K562 (cell line): ENCODE measurements around the gene SHISA7. TPM values are rescaled to one million over a fixed set of nuclear protein-coding genes. Genes with fewer than 3 reads are reported as not detected.

Experiments used
- ATAC-seq: fragments of 200-7000 bp; cut with Tn5 transposase; 3 replicates; pipeline ENCODE4 v1.9.1; 2020; ENCODE audit warnings: moderate library complexity
- BruUV-seq: library from RNA; stranded (reverse); fragments of 400-500 nt; replicated peaks from 2 replicates; lab custom pipeline; 2021; lab: Mats Ljungman, UMichigan
- CTCF ChIA-PET: fragments of 300-600 bp; formaldehyde crosslinking; extraction: SDS; loops from one replicate; lab custom pipeline; 2021; ENCODE audit warnings: low intra/inter-chr PET ratio; lab: Yijun Ruan, JAX
- POLR2A ChIA-PET: fragments of 300-600, 350-650 bp; sonication (Branson Sonifier 250); formaldehyde crosslinking; extraction: SDS; loops from one replicate; lab custom pipeline; 2021; ENCODE audit warnings: antibody characterized with exemption, inconsistent platforms; lab: Yijun Ruan, JAX
- DNase-seq, 4 experiments: peaks; one replicate each; pipeline versions ENCODE4 v3.0.0 to v3.0.0-alpha.2; 2011 to 2018; ENCODE audit warnings: low spot score in 3 of 4, mixed read lengths in 3 of 4; ENCODE audit errors: extremely low read depth in 1 of 4
- FAIRE-seq: peaks from 2 replicates; lab custom pipeline; 2011; peaks lifted over from hg19 to GRCh38; lab: Jason Lieb, UNC
- H2AFZ ChIP-seq: 2 replicates; pipeline ENCODE4 v1.6.0; 2011; ENCODE audit warnings: low read depth, low read length, control low read depth, inconsistent platforms
- H3K27ac ChIP-seq: fragments of 200-600 bp; 3 replicates; pipeline ENCODE4 v1.8.0; 2011; ENCODE audit warnings: low read depth, mild to moderate bottlenecking, control low read depth, inconsistent platforms, low read length, moderate library complexity, mixed read lengths; ENCODE audit errors: extremely low read depth
- H3K27me3 ChIP-seq, 2 experiments: fragments of 300-600 bp in 1 of 2; 2 replicates in 1 of 2; 3 replicates in 1 of 2; pipeline versions ENCODE4 v1.6.0 to v1.8.0; 2011; ENCODE audit warnings: inconsistent platforms in 2 of 2, low read length in 2 of 2, mild to moderate bottlenecking in 1 of 2, mixed read lengths in 1 of 2, moderate library complexity in 1 of 2; ENCODE audit not compliant: control insufficient read depth in 2 of 2, insufficient read depth in 2 of 2
- H3K36me3 ChIP-seq: fragments of 300-600 bp; 3 replicates; pipeline ENCODE4 v1.8.0; 2011; ENCODE audit warnings: mild to moderate bottlenecking, low read length, inconsistent platforms; ENCODE audit not compliant: control insufficient read depth, insufficient read depth
- H3K4me1 ChIP-seq, 2 experiments: fragments of 200-600 bp in 1 of 2; replicated peaks in 1 of 2; 2 replicates in 1 of 2; 3 replicates in 1 of 2; pipeline versions ENCODE4 v1.5.1 to v1.8.0; 2011; ENCODE audit warnings: inconsistent platforms in 2 of 2, low read length in 2 of 2, mild to moderate bottlenecking in 1 of 2, mixed read lengths in 1 of 2, moderate library complexity in 1 of 2; ENCODE audit not compliant: control insufficient read depth in 2 of 2, insufficient read depth in 2 of 2
- H3K4me2 ChIP-seq: 2 replicates; pipeline ENCODE4 v1.6.1; 2011; ENCODE audit warnings: low read length, control low read depth, inconsistent platforms, mixed read lengths; ENCODE audit not compliant: insufficient read depth
- H3K4me3 ChIP-seq: fragments of 200-600 bp; sonication (generic), shearing (Covaris generic); 2 replicates; pipeline ENCODE4 v1.5.1; 2016; ENCODE audit warnings: control low read depth, inconsistent platforms
- H3K79me2 ChIP-seq: fragments of 200-600 bp; 3 replicates; pipeline ENCODE4 v1.8.0; 2011; ENCODE audit warnings: low read length, inconsistent platforms; ENCODE audit not compliant: control insufficient read depth, insufficient read depth
- H3K9ac ChIP-seq, 2 experiments: 2 replicates each; pipeline versions ENCODE4 v1.6.0 to v1.6.1; 2011; ENCODE audit warnings: low read depth in 2 of 2, low read length in 2 of 2, control low read depth in 1 of 2, inconsistent platforms in 1 of 2, mild to moderate bottlenecking in 1 of 2, mixed read lengths in 1 of 2; ENCODE audit not compliant: insufficient read depth in 1 of 2
- H3K9me1 ChIP-seq: one replicate; pipeline ENCODE4 v1.6.0; 2011; ENCODE audit warnings: inconsistent platforms, mild to moderate bottlenecking, low read length, moderate library complexity; ENCODE audit not compliant: control insufficient read depth, insufficient read depth
- H3K9me3 ChIP-seq: replicated peaks from 2 replicates; pipeline ENCODE4 v1.5.1; 2011; ENCODE audit warnings: low read depth, low read length, inconsistent platforms; ENCODE audit not compliant: control insufficient read depth, insufficient read depth
- H4K20me1 ChIP-seq: replicated peaks from 2 replicates; pipeline ENCODE4 v1.6.1; 2011; ENCODE audit warnings: low read length, inconsistent platforms, mixed read lengths; ENCODE audit not compliant: control insufficient read depth, insufficient read depth
- CTCF ChIP-seq, 3 experiments: IDR thresholded peaks in 2 of 3; conservative IDR thresholded peaks in 1 of 3; 2 replicates each; pipeline ENCODE4 v1.5.1; 2011 to 2012; ENCODE audit warnings: low read length in 3 of 3, mild to moderate bottlenecking in 3 of 3, control low read depth in 2 of 3, improper control_type of control experiment in 1 of 3, inconsistent platforms in 1 of 3, low read depth in 1 of 3, mixed read lengths in 1 of 3, moderate library complexity in 1 of 3; ENCODE audit not compliant: insufficient read depth in 2 of 3
- E2F6 ChIP-seq, 2 experiments: IDR thresholded peaks; 2 replicates each; pipeline ENCODE4 v1.6.1; 2011; ENCODE audit warnings: borderline replicate concordance in 1 of 2, control low read depth in 1 of 2, low read depth in 1 of 2, low read length in 1 of 2, mild to moderate bottlenecking in 1 of 2, mixed read lengths in 1 of 2, moderate library complexity in 1 of 2; ENCODE audit not compliant: insufficient read depth in 1 of 2, insufficient read length in 1 of 2, poor library complexity in 1 of 2, severe bottlenecking in 1 of 2; ENCODE audit errors: extremely low read depth in 1 of 2
- GABPB1 ChIP-seq: sonication (generic); formaldehyde crosslinking; IDR thresholded peaks from 2 replicates; pipeline ENCODE4 v1.8.0; 2022; ENCODE audit warnings: mild to moderate bottlenecking, missing genetic modification reagents
- GATAD2A ChIP-seq: fragments of 450-650 bp; IDR thresholded peaks from 2 replicates; pipeline ENCODE4 v1.6.1; 2017
- ZBTB11 ChIP-seq, 3 experiments: fragments of 200-800 bp in 1 of 3; fragments of 250-450 bp in 1 of 3; fragments of 450-650 bp in 1 of 3; sonication (Bioruptor Pico) in 1 of 3; sonication (Bioruptor generic) in 1 of 3; formaldehyde crosslinking in 1 of 3; IDR thresholded peaks; 2 replicates each; pipeline versions ENCODE4 v1.6.1 to v1.8.0; 2016 to 2022; ENCODE audit warnings: mild to moderate bottlenecking in 2 of 3, missing genetic modification characterization in 2 of 3, missing compliant biosample characterization in 1 of 3, moderate library complexity in 1 of 3
- ZFP36 ChIP-seq: fragments of 150-350 bp; IDR thresholded peaks from 2 replicates; pipeline ENCODE4 v1.6.1; 2018; ENCODE audit warnings: low read length, low read depth; ENCODE audit not compliant: partially characterized antibody
- ZHX1 ChIP-seq: fragments of 150-350 bp; conservative IDR thresholded peaks from 2 replicates; pipeline ENCODE4 v1.6.1; 2014; ENCODE audit warnings: low read length
- ZNF311 ChIP-seq: fragments of 250-450 bp; sonication (Bioruptor Pico); IDR thresholded peaks from 2 replicates; pipeline ENCODE4 v1.4.0; 2020; ENCODE audit warnings: mild to moderate bottlenecking, moderate library complexity
- WGBS: fragments of 100-300 bp; shearing (Covaris generic); methylation state at CpG from one replicate; pipeline ENCODE4 v1.1.6; 2016; ENCODE audit warnings: low coverage, mixed read lengths; ENCODE audit not compliant: insufficient coverage; ENCODE audit errors: missing lambda C conversion rate; 5-methylcytosine and 5-hydroxymethylcytosine counted together
- in situ Hi-C: fragments of 300-500 bp; cut with MboI; formaldehyde crosslinking; loops from 4 replicates; pipeline ENCODE4 v1.15.0; 2018; ENCODE audit warnings: inconsistent platforms, mixed read lengths
- intact Hi-C: fragments of 100-400 bp; cut with micrococcal nuclease; formaldehyde crosslinking; loops from 2 replicates; pipeline ENCODE4 v1.14.2; 2022
- polyA plus RNA-seq, 8 experiments: library from polyadenylated mRNA; depleted of rRNA in 4 of 8; stranded (reverse) in 5 of 8; unstranded in 3 of 8; fragments of >200 nt; fragmentation: Nextera tagmentation in 2 of 8; fragmentation: Illumina TruSeq in 1 of 8; extraction: Ambion mirVana in 2 of 8; extraction: Trizol in 1 of 8; gene quantifications; 2 replicates each; pipeline versions ENCODE4 v1.2.1 to v1.2.3, GENCODE V29; 2011 to 2014; ENCODE audit warnings: inconsistent platforms in 1 of 8, missing spikeins in 1 of 8
- total RNA-seq, 7 experiments: library from RNA; depleted of rRNA in 6 of 7; stranded (reverse); fragments of >200 nt in 6 of 7; fragmentation: Illumina TruSeq in 2 of 7; extraction: Trizol in 2 of 7; gene quantifications; 2 replicates each; pipeline versions ENCODE4 v1.2.1 to v1.2.3, GENCODE V29; 2011 to 2021; ENCODE audit warnings: low replicate concordance in 1 of 7

Gene SHISA7
- total and polyA plus RNA-seq, 9 of the 15 experiments (the other 6 are each of a cell fraction or from before 2014, with no cell fraction given) = 0.01 to 0.40 (median 0.07) TPM

GRCh38 chr19:55485439-55486011 is 42.4 kb upstream of the SHISA7 start:
- H3K9ac ChIP-seq = peak overlapping the region; percentile 82 to 98
- in situ Hi-C loops (no loop called here), intact Hi-C loops (no loop called here)
- H3K9me3 ChIP-seq = no peaks in the 10 kb centered on the region
- no peaks in the 10 kb centered on the region for H4K20me1 ChIP-seq
- ATAC-seq = peak; percentile 22
- 20% methylated on average over 11 of the region's 18 CpGs for WGBS
- peak overlapping the region; percentile 81 for H2AFZ ChIP-seq
- H3K27me3 ChIP-seq = no peaks in the 10 kb centered on the region
- H3K4me2 ChIP-seq = peak overlapping the region; percentile 87
- H3K36me3 ChIP-seq = peaks cover 31% of the 10 kb centered on the region; the same call in 2 of the 3 replicates
- H3K79me2 ChIP-seq = peaks cover 12% of the 10 kb centered on the region; the same call in 2 of the 3 replicates
- peak overlapping the region; percentile 80 for H3K4me3 ChIP-seq
- peak overlapping the region; percentile 83 for H3K27ac ChIP-seq
- no peaks in the 10 kb centered on the region for H3K9me1 ChIP-seq
- TSS peak; percentile 76 for BruUV-seq
- peaks cover 25 to 73% of the 10 kb centered on the region in 2 experiments for H3K4me1 ChIP-seq
- DNase-seq = peak in 1 of 4 experiments; percentile 39
- POLR2A ChIA-PET = interaction anchor here (0.7 to 3.6 kb wide), 8 partner anchors 8 to 370 kb away, joined by 3 to 30 read pairs (median 6); partner anchors contain the start of gene ZNF628
- CTCF ChIA-PET = no interaction called here
- FAIRE-seq = no peak
- TF ChIP-seq ZNF311 (CRISPR knock-in tag) (no peak), GATAD2A (no peak), ZHX1 (no peak), ZBTB11 (CRISPR knock-in tag; IDR thresholded peaks at IDR 0.05) (no peak), E2F6 (IDR thresholded peaks at IDR 0.05; ENCODE audit: borderline replicate concordance in 1 of 2, extremely low read depth in 1 of 2, insufficient read depth in 1 of 2, insufficient read length in 1 of 2, low read depth in 1 of 2, low read length in 1 of 2, poor library complexity in 1 of 2, severe bottlenecking in 1 of 2) (no peak), ZFP36 (no peak), GABPB1 (CRISPR knock-in tag) (no peak), CTCF (IDR thresholded peaks at IDR 0.05 in 2 of 3, conservative IDR thresholded peaks at IDR 0.05 in 1 of 3; ENCODE audit: insufficient read depth in 2 of 3, low read depth in 1 of 3, low read length in 3 of 3) (0 out of 6 replicates have a peak, but pooled peaks of 1 of the 3 experiments have one; percentile 3)
